K562 (cell line): ENCODE results near the gene ATOH8. TPM values are rescaled to one million over a fixed set of nuclear protein-coding genes. Genes with fewer than 3 reads are reported as not detected.

ENCODE experiments used
- ATAC-seq: fragments of 200-7000 bp; cut with Tn5 transposase; 3 replicates; pipeline ENCODE4 v1.9.1; 2020; ENCODE audit warnings: moderate library complexity
- BruUV-seq: library from RNA; stranded (reverse); fragments of 400-500 nt; replicated peaks from 2 replicates; lab custom pipeline; 2021; lab: Mats Ljungman, UMichigan
- CTCF ChIA-PET: fragments of 300-600 bp; formaldehyde crosslinking; extraction: SDS; loops from one replicate; lab custom pipeline; 2021; ENCODE audit warnings: low intra/inter-chr PET ratio; lab: Yijun Ruan, JAX
- POLR2A ChIA-PET: fragments of 300-600, 350-650 bp; sonication (Branson Sonifier 250); formaldehyde crosslinking; extraction: SDS; loops from one replicate; lab custom pipeline; 2021; ENCODE audit warnings: antibody characterized with exemption, inconsistent platforms; lab: Yijun Ruan, JAX
- DNase-seq, 4 experiments: peaks; one replicate each; pipeline versions ENCODE4 v3.0.0 to v3.0.0-alpha.2; 2011 to 2018; ENCODE audit warnings: low spot score in 3 of 4, mixed read lengths in 3 of 4; ENCODE audit errors: extremely low read depth in 1 of 4
- FAIRE-seq: peaks from 2 replicates; lab custom pipeline; 2011; peaks lifted over from hg19 to GRCh38; lab: Jason Lieb, UNC
- H2AFZ ChIP-seq: 2 replicates; pipeline ENCODE4 v1.6.0; 2011; ENCODE audit warnings: low read depth, low read length, control low read depth, inconsistent platforms
- H3K27ac ChIP-seq: fragments of 200-600 bp; 3 replicates; pipeline ENCODE4 v1.8.0; 2011; ENCODE audit warnings: low read depth, mild to moderate bottlenecking, control low read depth, inconsistent platforms, low read length, moderate library complexity, mixed read lengths; ENCODE audit errors: extremely low read depth
- H3K27me3 ChIP-seq, 2 experiments: fragments of 300-600 bp in 1 of 2; 2 replicates in 1 of 2; 3 replicates in 1 of 2; pipeline versions ENCODE4 v1.6.0 to v1.8.0; 2011; ENCODE audit warnings: inconsistent platforms in 2 of 2, low read length in 2 of 2, mild to moderate bottlenecking in 1 of 2, mixed read lengths in 1 of 2, moderate library complexity in 1 of 2; ENCODE audit not compliant: control insufficient read depth in 2 of 2, insufficient read depth in 2 of 2
- H3K36me3 ChIP-seq: fragments of 300-600 bp; 3 replicates; pipeline ENCODE4 v1.8.0; 2011; ENCODE audit warnings: mild to moderate bottlenecking, low read length, inconsistent platforms; ENCODE audit not compliant: control insufficient read depth, insufficient read depth
- H3K4me1 ChIP-seq, 2 experiments: fragments of 200-600 bp in 1 of 2; replicated peaks in 1 of 2; 2 replicates in 1 of 2; 3 replicates in 1 of 2; pipeline versions ENCODE4 v1.5.1 to v1.8.0; 2011; ENCODE audit warnings: inconsistent platforms in 2 of 2, low read length in 2 of 2, mild to moderate bottlenecking in 1 of 2, mixed read lengths in 1 of 2, moderate library complexity in 1 of 2; ENCODE audit not compliant: control insufficient read depth in 2 of 2, insufficient read depth in 2 of 2
- H3K4me2 ChIP-seq: 2 replicates; pipeline ENCODE4 v1.6.1; 2011; ENCODE audit warnings: low read length, control low read depth, inconsistent platforms, mixed read lengths; ENCODE audit not compliant: insufficient read depth
- H3K4me3 ChIP-seq: fragments of 200-600 bp; sonication (generic), shearing (Covaris generic); 2 replicates; pipeline ENCODE4 v1.5.1; 2016; ENCODE audit warnings: control low read depth, inconsistent platforms
- H3K79me2 ChIP-seq: fragments of 200-600 bp; 3 replicates; pipeline ENCODE4 v1.8.0; 2011; ENCODE audit warnings: low read length, inconsistent platforms; ENCODE audit not compliant: control insufficient read depth, insufficient read depth
- H3K9ac ChIP-seq, 2 experiments: 2 replicates each; pipeline versions ENCODE4 v1.6.0 to v1.6.1; 2011; ENCODE audit warnings: low read depth in 2 of 2, low read length in 2 of 2, control low read depth in 1 of 2, inconsistent platforms in 1 of 2, mild to moderate bottlenecking in 1 of 2, mixed read lengths in 1 of 2; ENCODE audit not compliant: insufficient read depth in 1 of 2
- H3K9me1 ChIP-seq: one replicate; pipeline ENCODE4 v1.6.0; 2011; ENCODE audit warnings: inconsistent platforms, mild to moderate bottlenecking, low read length, moderate library complexity; ENCODE audit not compliant: control insufficient read depth, insufficient read depth
- H3K9me3 ChIP-seq: replicated peaks from 2 replicates; pipeline ENCODE4 v1.5.1; 2011; ENCODE audit warnings: low read depth, low read length, inconsistent platforms; ENCODE audit not compliant: control insufficient read depth, insufficient read depth
- H4K20me1 ChIP-seq: replicated peaks from 2 replicates; pipeline ENCODE4 v1.6.1; 2011; ENCODE audit warnings: low read length, inconsistent platforms, mixed read lengths; ENCODE audit not compliant: control insufficient read depth, insufficient read depth
- CEBPB ChIP-seq: fragments of 450-650 bp; IDR thresholded peaks from 2 replicates; pipeline ENCODE4 v1.6.1; 2016; ENCODE audit warnings: missing genetic modification characterization, missing compliant biosample characterization
- CEBPG ChIP-seq, 3 experiments: fragments of 200-800 bp in 1 of 3; sonication (Bioruptor generic) in 1 of 3; sonication (generic) in 1 of 3; formaldehyde crosslinking in 1 of 3; IDR thresholded peaks in 2 of 3; conservative IDR thresholded peaks in 1 of 3; 2 replicates each; pipeline versions ENCODE4 v1.6.1 to v1.8.0; 2016 to 2022; ENCODE audit warnings: missing compliant biosample characterization in 2 of 3, missing genetic modification characterization in 2 of 3, mild to moderate bottlenecking in 1 of 3, missing genetic modification reagents in 1 of 3
- POLR2AphosphoS5 ChIP-seq: IDR thresholded peaks from 2 replicates; pipeline ENCODE4 v1.6.1; 2011; ENCODE audit warnings: mild to moderate bottlenecking, low read depth, low read length, moderate library complexity; ENCODE audit not compliant: control insufficient read depth, insufficient read depth
- TRIM24 ChIP-seq, 2 experiments: fragments of 450-650 bp; IDR thresholded peaks; 2 replicates each; pipeline ENCODE4 v1.6.1; 2016
- WGBS: fragments of 100-300 bp; shearing (Covaris generic); methylation state at CpG from one replicate; pipeline ENCODE4 v1.1.6; 2016; ENCODE audit warnings: low coverage, mixed read lengths; ENCODE audit not compliant: insufficient coverage; ENCODE audit errors: missing lambda C conversion rate; 5-methylcytosine and 5-hydroxymethylcytosine counted together
- in situ Hi-C: fragments of 300-500 bp; cut with MboI; formaldehyde crosslinking; loops from 4 replicates; pipeline ENCODE4 v1.15.0; 2018; ENCODE audit warnings: inconsistent platforms, mixed read lengths
- intact Hi-C: fragments of 100-400 bp; cut with micrococcal nuclease; formaldehyde crosslinking; loops from 2 replicates; pipeline ENCODE4 v1.14.2; 2022
- polyA plus RNA-seq, 8 experiments: library from polyadenylated mRNA; depleted of rRNA in 4 of 8; stranded (reverse) in 5 of 8; unstranded in 3 of 8; fragments of >200 nt; fragmentation: Nextera tagmentation in 2 of 8; fragmentation: Illumina TruSeq in 1 of 8; extraction: Ambion mirVana in 2 of 8; extraction: Trizol in 1 of 8; gene quantifications; 2 replicates each; pipeline versions ENCODE4 v1.2.1 to v1.2.3, GENCODE V29; 2011 to 2014; ENCODE audit warnings: inconsistent platforms in 1 of 8, missing spikeins in 1 of 8
- total RNA-seq, 7 experiments: library from RNA; depleted of rRNA in 6 of 7; stranded (reverse); fragments of >200 nt in 6 of 7; fragmentation: Illumina TruSeq in 2 of 7; extraction: Trizol in 2 of 7; gene quantifications; 2 replicates each; pipeline versions ENCODE4 v1.2.1 to v1.2.3, GENCODE V29; 2011 to 2021; ENCODE audit warnings: low replicate concordance in 1 of 7
- TF ChIP-seq, protein P1 (sequence below), 2 experiments: fragments of 450-650 bp in 1 of 2; sonication (generic) in 1 of 2; formaldehyde crosslinking in 1 of 2; IDR thresholded peaks in 1 of 2; conservative IDR thresholded peaks in 1 of 2; 2 replicates each; pipeline versions ENCODE4 v1.6.1 to v1.8.1; 2016 to 2023; ENCODE audit warnings: mild to moderate bottlenecking in 2 of 2, moderate library complexity in 2 of 2, inconsistent platforms in 1 of 2, missing genetic modification reagents in 1 of 2

Gene ATOH8
- total and polyA plus RNA-seq, 9 of the 15 experiments (the other 6 are each of a cell fraction or from before 2014, with no cell fraction given) = not detected

GRCh38 chr2:85800586-85800985, 46.8 kb downstream of the ATOH8 start:
- intact Hi-C loops = no loop called here
- FAIRE-seq = no peak
- 0% methylated on average over 3 of the region's 3 CpGs for WGBS
- ChIA-PET CTCF (interaction anchor here (0.7 to 1.1 kb wide), 2 partner anchors 12 to 14 kb away, joined by 3 to 6 read pairs; no protein-coding TSS in a partner anchor), POLR2A (no interaction called here)
- Histone ChIP-seq H3K4me1 (no peaks in the 10 kb centered on the region; a peak in 1 of 5 replicates), H3K4me3 (no peak overlapping the region), H3K79me2 (no peaks in the 10 kb centered on the region), H3K9ac (no peak overlapping the region), H4K20me1 (no peaks in the 10 kb centered on the region), H2AFZ (no peak overlapping the region), H3K9me1 (no peaks in the 10 kb centered on the region), H3K9me3 (0 out of 2 replicates have a peak, but pooled peaks cover 2% of the 10 kb centered on the region), H3K27me3 (peaks cover 17 to 37% of the 10 kb centered on the region in 2 experiments; a peak in 4 of 5 replicates), H3K36me3 (no peaks in the 10 kb centered on the region), H3K4me2 (no peak overlapping the region), H3K27ac (no peak overlapping the region)
- BruUV-seq = no TSS peak
- ATAC-seq = no peak
- no peak for DNase-seq
- TF ChIP-seq TRIM24 (IDR thresholded peaks at IDR 0.05) = peak; percentile 15 to 53; a peak in 2 of 4 replicates
- TF ChIP-seq CEBPG (CRISPR knock-in tag; IDR thresholded peaks at IDR 0.05) = no peak
- TF ChIP-seq CEBPG (tag; conservative IDR thresholded peaks at IDR 0.05 in 1 of 2, IDR thresholded peaks at IDR 0.05 in 1 of 2) = peak in 1 of 2 experiments; percentile 65; a peak in 2 of 4 replicates
- TF ChIP-seq POLR2AphosphoS5 = no peak
- TF ChIP-seq, protein P1, sequence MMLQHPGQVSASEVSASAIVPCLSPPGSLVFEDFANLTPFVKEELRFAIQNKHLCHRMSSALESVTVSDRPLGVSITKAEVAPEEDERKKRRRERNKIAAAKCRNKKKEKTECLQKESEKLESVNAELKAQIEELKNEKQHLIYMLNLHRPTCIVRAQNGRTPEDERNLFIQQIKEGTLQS (IDR thresholded peaks at IDR 0.05) = peak; percentile 55; the same call in 1 of the 2 replicates
- TF ChIP-seq, protein P1 (CRISPR knock-in tag; conservative IDR thresholded peaks at IDR 0.05) = no peak
- TF ChIP-seq CEBPB (tag) = 0 out of 2 replicates have a peak, but pooled peaks have one; percentile 13
- in situ Hi-C loops = no loop called here
